Activated T-cell treated with anti-CD3 and anti-CD28 coated beads for 24 hours (primary cell): ENCODE data around the gene EIF2B4.
"Not testable (repeated sequence)": the region's sequence is repeated elsewhere in the genome, so short reads cannot be mapped to it uniquely, and the experiment has no call there.

Source experiments
- DNase-seq: peaks from one replicate; pipeline ENCODE4 v3.0.0-alpha.2; 2020; ENCODE audit warnings: low read depth

EIF2B4 gene

GRCh38 chr2:27377618-27378095, 7.5 kb upstream of the EIF2B4 start:
- no peak for DNase-seq

- DNase-seq, result no peak
Observed at GRCh38 chr2:27376866-27377617, 6.9 kb upstream of the EIF2B4 start.

GRCh38 chr2:27376151-27376865, 6.2 kb upstream of the EIF2B4 start:
- no peak for DNase-seq

GRCh38 chr2:27375513-27376099, 5.5 kb upstream of the EIF2B4 start:
- no peak for DNase-seq

GRCh38 chr2:27373567-27373966, 3.4 kb upstream of the EIF2B4 start:
- DNase-seq, result no peak

- no peak for DNase-seq
Observed at GRCh38 chr2:27372937-27373336, 2.8 kb upstream of the EIF2B4 start.

- DNase-seq, result no peak
Observed at GRCh38 chr2:27370816-27371620, 880 bp upstream of the EIF2B4 start.

GRCh38 chr2:27369471-27370025, 590 bp downstream of the EIF2B4 start:
- no peak for DNase-seq

- no peak for DNase-seq
Observed at GRCh38 chr2:27363933-27364332, 6.2 kb downstream of the EIF2B4 start.

- DNase-seq, result no peak
Observed at GRCh38 chr2:27362678-27363420, 7.3 kb downstream of the EIF2B4 start.

- peak; percentile 91 for DNase-seq
Observed at GRCh38 chr2:27356382-27357181, 13.6 kb downstream of the EIF2B4 start, which contains the start of gene GTF3C2. GTF3C2 (minus strand) TSS chr2:27356764; CDS start chr2:27343554, 13,210 bp downstream.

- peak; percentile 41 for DNase-seq
Observed at GRCh38 chr2:27356056-27356381, 14.1 kb downstream of the EIF2B4 start.

GRCh38 chr2:27354597-27354927, 15.6 kb downstream of the EIF2B4 start:
- DNase-seq, result no peak

- no peak for DNase-seq
Observed at GRCh38 chr2:27353762-27354596, 16.2 kb downstream of the EIF2B4 start.

GRCh38 chr2:27353386-27353761, 16.8 kb downstream of the EIF2B4 start:
- not testable (repeated sequence) for DNase-seq

GRCh38 chr2:27351802-27352598, 18.1 kb downstream of the EIF2B4 start:
- DNase-seq, result no peak

- no peak for DNase-seq
Observed at GRCh38 chr2:27350106-27350693, 19.9 kb downstream of the EIF2B4 start.

GRCh38 chr2:27347641-27348040, 22.5 kb downstream of the EIF2B4 start:
- no peak for DNase-seq
